Vagina (tissue), 2 donors: ENCODE results near the gene THAP4.

Source experiments
- CTCF ChIP-seq, 3 experiments: fragments of 450-650 bp in 2 of 3; fragments of 200-600 bp in 1 of 3; sonication (generic) in 1 of 3; IDR thresholded peaks; one replicate each; pipeline ENCODE4 v1.5.1; 2017 to 2019; ENCODE audit warnings: antibody characterized with exemption in 3 of 3, mild to moderate bottlenecking in 2 of 3, moderate library complexity in 2 of 3
- POLR2A ChIP-seq, 2 donors: fragments of 450-650 bp; IDR thresholded peaks; one replicate each; pipeline ENCODE4 v1.6.1; 2017; ENCODE audit warnings: antibody characterized with exemption in 2 of 2, mild to moderate bottlenecking in 2 of 2, moderate library complexity in 2 of 2

- TF ChIP-seq CTCF (IDR thresholded peaks at IDR 0.05), result no peak
- no peak for TF ChIP-seq POLR2A (IDR thresholded peaks at IDR 0.05)
Measured at GRCh38 chr2:241636182-241637017, 558 bp downstream of the THAP4 start.
